Activated CD8-positive, alpha-beta T cell treated with anti-CD3 and anti-CD28 coated beads, Interleukin-2, amount 10 ng/mL, durations not matched to agents 7 days and 5 days (primary cell): ENCODE results near the gene SMIM26. TPM values are rescaled to one million over a fixed set of nuclear protein-coding genes. Genes with fewer than 3 reads are reported as not detected.

Source experiments
- ATAC-seq: fragments of 150-1000 bp; cut with Tn5 transposase; one replicate; pipeline ENCODE4 v1.10.0; 2021; ENCODE audit warnings: moderate library complexity
- CTCF ChIA-PET: fragments of 350-600 bp; sonication (Branson Sonifier 250); formaldehyde crosslinking; loops from one replicate; lab custom pipeline; 2021; ENCODE audit warnings: antibody characterized with exemption; lab: Charles Lee
- POLR2A ChIA-PET: fragments of 350-600 bp; sonication (Branson Sonifier 250); formaldehyde crosslinking; loops from one replicate; lab custom pipeline; 2021; ENCODE audit warnings: antibody characterized with exemption; lab: Charles Lee
- DNase-seq: peaks from one replicate; pipeline ENCODE4 v3.0.0-alpha.2; 2020
- H3K27ac Mint-ChIP-seq: one replicate; pipeline ENCODE4 v1.8.0; 2021; ENCODE audit warnings: mild to moderate bottlenecking, mixed read lengths
- H3K27me3 Mint-ChIP-seq: one replicate; pipeline ENCODE4 v1.8.0; 2021; ENCODE audit warnings: low read depth, mixed read lengths
- H3K36me3 Mint-ChIP-seq: one replicate; pipeline ENCODE4 v1.8.0; 2021; ENCODE audit warnings: low read depth, mixed read lengths
- H3K4me1 Mint-ChIP-seq: one replicate; pipeline ENCODE4 v1.8.0; 2021; ENCODE audit warnings: low read depth, mixed read lengths
- H3K4me3 Mint-ChIP-seq: one replicate; pipeline ENCODE4 v1.8.0; 2021; ENCODE audit warnings: mild to moderate bottlenecking, mixed read lengths
- H3K9me3 Mint-ChIP-seq: one replicate; pipeline ENCODE4 v1.8.0; 2022; ENCODE audit warnings: mixed read lengths; ENCODE audit not compliant: insufficient read depth
- total RNA-seq, 2 experiments: library from RNA; stranded (reverse); gene quantifications; one replicate each; pipeline ENCODE4 v1.2.3, GENCODE V29; 2021

Gene SMIM26
- total RNA-seq, 2 experiments from 2014 or later, result 41.9 to 51.0 TPM

GRCh38 chr20:18541741-18542140, 25.5 kb upstream of the SMIM26 start:
- no peaks in the 10 kb centered on the region for H3K4me1 Mint-ChIP-seq
- no peak for DNase-seq
- H3K9me3 Mint-ChIP-seq, result no peaks in the 10 kb centered on the region
- ChIA-PET CTCF (no interaction called here), POLR2A (no interaction called here)
- H3K27ac Mint-ChIP-seq, result no peak overlapping the region
- H3K27me3 Mint-ChIP-seq, result no peaks in the 10 kb centered on the region
- no peak for ATAC-seq
- no peak overlapping the region for H3K4me3 Mint-ChIP-seq
- peaks cover 52% of the 10 kb centered on the region for H3K36me3 Mint-ChIP-seq

DNA sequence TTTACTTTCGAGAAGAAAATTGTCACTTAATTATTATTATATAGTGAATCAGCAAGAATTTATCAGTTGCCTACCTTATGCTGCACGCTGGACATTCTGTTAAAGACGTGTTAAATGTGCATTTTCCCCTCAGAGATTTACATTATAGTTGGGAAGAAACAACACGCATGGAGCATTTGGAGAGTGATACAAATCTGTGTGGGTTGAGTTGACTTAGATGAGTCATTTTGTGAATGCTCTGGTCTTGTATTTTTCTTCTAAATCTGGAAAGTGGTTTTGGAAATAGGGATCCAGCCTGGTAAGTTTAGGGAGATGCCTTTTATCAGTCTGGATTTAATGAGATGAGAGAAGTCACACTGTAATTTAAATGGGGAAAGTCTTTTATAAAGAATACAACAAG, 24.0 kb upstream of the SMIM26 start:
- H3K27me3 Mint-ChIP-seq, result no peaks in the 10 kb centered on the region
- H3K27ac Mint-ChIP-seq, result no peak overlapping the region
- ChIA-PET CTCF (no interaction called here), POLR2A (no interaction called here)
- H3K4me3 Mint-ChIP-seq, result no peak overlapping the region
- H3K9me3 Mint-ChIP-seq, result no peaks in the 10 kb centered on the region
- no peak for DNase-seq
- no peak for ATAC-seq
- no peaks in the 10 kb centered on the region for H3K4me1 Mint-ChIP-seq
- H3K36me3 Mint-ChIP-seq, result peaks cover 50% of the 10 kb centered on the region

GRCh38 chr20:18543932-18544331, 23.3 kb upstream of the SMIM26 start:
- H3K4me1 Mint-ChIP-seq, result no peaks in the 10 kb centered on the region
- H3K9me3 Mint-ChIP-seq, result no peaks in the 10 kb centered on the region
- no peak overlapping the region for H3K4me3 Mint-ChIP-seq
- no peak for ATAC-seq
- DNase-seq, result no peak
- no peak overlapping the region for H3K27ac Mint-ChIP-seq
- no peaks in the 10 kb centered on the region for H3K27me3 Mint-ChIP-seq
- peaks cover 50% of the 10 kb centered on the region for H3K36me3 Mint-ChIP-seq
- CTCF ChIA-PET, result no interaction called here
- POLR2A ChIA-PET, result no interaction called here

- no peak for DNase-seq
- Mint-ChIP-seq H3K27ac (no peak overlapping the region), H3K36me3 (peaks cover 47% of the 10 kb centered on the region), H3K9me3 (no peaks in the 10 kb centered on the region), H3K4me1 (no peaks in the 10 kb centered on the region), H3K27me3 (no peaks in the 10 kb centered on the region), H3K4me3 (no peak overlapping the region)
- ChIA-PET CTCF (interaction anchor here (1.0 kb wide), 1 partner anchor 9 kb away, joined by 3 read pairs; no protein-coding TSS in a partner anchor), POLR2A (no interaction called here)
- ATAC-seq, result no peak
These were observed 21.7 kb upstream of the SMIM26 start for GRCh38 chr20:18545566-18545965.

DNA sequence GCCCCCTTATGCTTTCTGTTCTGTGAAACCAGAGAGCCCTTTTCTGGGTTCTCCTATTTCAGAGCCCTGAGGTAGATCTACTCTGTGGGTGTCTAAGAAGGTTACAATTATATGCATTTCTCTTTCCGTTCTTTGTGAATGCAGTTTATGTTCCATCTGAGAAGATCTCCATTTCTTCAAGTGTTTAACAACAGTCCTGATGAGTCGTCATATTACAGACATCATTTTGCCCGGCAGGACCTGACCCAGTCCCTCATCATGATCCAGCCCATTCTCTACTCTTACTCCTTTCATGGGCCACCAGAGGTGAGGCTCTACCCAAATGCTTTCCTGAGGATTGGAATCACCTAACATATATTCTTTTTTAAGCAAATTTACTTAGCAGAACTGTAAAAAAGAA, 18.8 kb upstream of the SMIM26 start:
- CTCF ChIA-PET, result no interaction called here
- Mint-ChIP-seq H3K4me3 (no peak overlapping the region), H3K27me3 (no peaks in the 10 kb centered on the region), H3K27ac (no peak overlapping the region), H3K9me3 (no peaks in the 10 kb centered on the region), H3K36me3 (peaks cover 46% of the 10 kb centered on the region), H3K4me1 (no peaks in the 10 kb centered on the region)
- DNase-seq, result no peak
- POLR2A ChIA-PET, result no interaction called here
- no peak for ATAC-seq

GRCh38 chr20:18553746-18554145, 13.5 kb upstream of the SMIM26 start:
- DNase-seq, result no peak
- no peak overlapping the region for H3K4me3 Mint-ChIP-seq
- POLR2A ChIA-PET, result no interaction called here
- H3K36me3 Mint-ChIP-seq, result peaks cover 50% of the 10 kb centered on the region
- CTCF ChIA-PET, result no interaction called here
- no peak for ATAC-seq
- no peak overlapping the region for H3K27ac Mint-ChIP-seq
- H3K27me3 Mint-ChIP-seq, result no peaks in the 10 kb centered on the region
- H3K9me3 Mint-ChIP-seq, result no peaks in the 10 kb centered on the region
- H3K4me1 Mint-ChIP-seq, result no peaks in the 10 kb centered on the region

GRCh38 chr20:18567739-18568091, 483 bp downstream of the SMIM26 start:
- no peaks in the 10 kb centered on the region for H3K27me3 Mint-ChIP-seq
- H3K36me3 Mint-ChIP-seq, result peaks cover 40% of the 10 kb centered on the region
- peak; percentile 18 for ATAC-seq
- ChIA-PET CTCF (no interaction called here), POLR2A (interaction anchor here (1.4 to 2.1 kb wide), 2 partner anchors 15 to 61 kb away, joined by 4 to 7 read pairs; partner anchors contain the start of gene SEC23B)
- H3K4me3 Mint-ChIP-seq, result peak overlapping the region; percentile 95
- no peak for DNase-seq
- peak overlapping the region; percentile 97 for H3K27ac Mint-ChIP-seq
- peaks cover 16% of the 10 kb centered on the region for H3K4me1 Mint-ChIP-seq
- H3K9me3 Mint-ChIP-seq, result no peaks in the 10 kb centered on the region

GRCh38 chr20:18571009-18571408, 3.8 kb downstream of the SMIM26 start:
- no peaks in the 10 kb centered on the region for H3K27me3 Mint-ChIP-seq
- no peak overlapping the region for H3K4me3 Mint-ChIP-seq
- POLR2A ChIA-PET, result no interaction called here
- DNase-seq (no peak), ATAC-seq (no peak)
- H3K27ac Mint-ChIP-seq, result no peak overlapping the region
- peaks cover 15% of the 10 kb centered on the region for H3K4me1 Mint-ChIP-seq
- H3K9me3 Mint-ChIP-seq, result no peaks in the 10 kb centered on the region
- CTCF ChIA-PET, result interaction anchor here (1.4 kb wide), 1 partner anchor 18 kb away, joined by 4 read pairs; no protein-coding TSS in a partner anchor
- peaks cover 35% of the 10 kb centered on the region for H3K36me3 Mint-ChIP-seq

DNA sequence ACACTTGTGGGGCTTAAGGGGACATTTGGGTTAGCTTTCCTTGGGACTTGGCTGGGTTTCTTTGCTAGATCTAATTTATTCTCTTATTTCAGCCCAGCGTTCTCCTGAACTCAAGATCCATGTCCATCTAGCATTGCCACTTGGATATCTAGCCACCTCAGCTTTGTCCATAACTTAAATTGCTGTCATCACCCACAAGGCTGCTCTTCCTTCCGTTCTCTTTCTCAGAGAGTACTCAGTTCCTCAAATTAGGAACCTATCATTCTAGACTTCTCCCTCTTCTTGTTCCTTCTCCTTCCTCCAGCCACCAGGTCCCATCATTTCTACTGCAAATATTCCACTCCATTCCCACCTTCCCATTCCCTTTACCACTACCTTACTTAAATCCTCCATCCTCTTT, 4.3 kb downstream of the SMIM26 start:
- Mint-ChIP-seq H3K27me3 (no peaks in the 10 kb centered on the region), H3K36me3 (peaks cover 35% of the 10 kb centered on the region), H3K4me1 (peaks cover 12% of the 10 kb centered on the region), H3K4me3 (no peak overlapping the region), H3K9me3 (no peaks in the 10 kb centered on the region), H3K27ac (no peak overlapping the region)
- ChIA-PET POLR2A (interaction anchor here (1.1 kb wide), 1 partner anchor 1481 kb away, joined by 3 read pairs; the partner anchor contains the start of genes CFAP61 and CRNKL1), CTCF (interaction anchor here (1.4 kb wide), 1 partner anchor 17 kb away, joined by 4 read pairs; no protein-coding TSS in a partner anchor)
- ATAC-seq, result no peak
- DNase-seq, result no peak

- Mint-ChIP-seq H3K36me3 (no peaks in the 10 kb centered on the region), H3K27ac (no peak overlapping the region), H3K4me3 (no peak overlapping the region), H3K4me1 (peaks cover 5% of the 10 kb centered on the region), H3K27me3 (peaks cover 3% of the 10 kb centered on the region), H3K9me3 (no peaks in the 10 kb centered on the region)
- DNase-seq (no peak), ATAC-seq (no peak)
- ChIA-PET POLR2A (no interaction called here), CTCF (interaction anchor here (1.0 kb wide), 1 partner anchor 11 kb away, joined by 4 read pairs; no protein-coding TSS in a partner anchor)
These were observed 10.7 kb downstream of the SMIM26 start for GRCh38 chr20:18577942-18578341.

DNA sequence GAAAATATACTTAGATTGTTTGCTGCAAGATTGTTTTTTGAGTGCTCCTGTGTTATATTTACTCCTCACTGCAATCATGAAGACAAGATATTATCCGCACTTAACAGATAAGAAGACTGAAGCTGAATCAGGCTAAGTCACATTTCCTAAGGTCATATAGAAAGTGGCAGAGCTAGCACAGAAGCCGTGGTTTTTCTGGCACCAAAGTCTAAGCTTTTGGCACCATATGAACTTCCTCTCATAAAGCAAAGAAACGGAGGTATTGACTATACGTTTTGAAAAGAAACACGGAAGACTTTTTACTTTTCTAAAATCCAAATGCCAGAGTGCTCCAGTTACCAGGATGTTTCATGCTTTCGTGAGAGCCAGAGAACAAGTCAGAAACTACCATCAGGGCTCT, 11.3 kb downstream of the SMIM26 start:
- no peaks in the 10 kb centered on the region for H3K9me3 Mint-ChIP-seq
- H3K36me3 Mint-ChIP-seq, result no peaks in the 10 kb centered on the region
- peaks cover 3% of the 10 kb centered on the region for H3K27me3 Mint-ChIP-seq
- peaks cover 5% of the 10 kb centered on the region for H3K4me1 Mint-ChIP-seq
- POLR2A ChIA-PET, result interaction anchor here (0.6 kb wide), 1 partner anchor 10 kb away, joined by 3 read pairs; no protein-coding TSS in a partner anchor
- CTCF ChIA-PET, result interaction anchor here (1.0 to 1.4 kb wide), 2 partner anchors 10 to 63 kb away, joined by 3 to 4 read pairs; no protein-coding TSS in a partner anchor
- DNase-seq (no peak), ATAC-seq (no peak)
- no peak overlapping the region for H3K27ac Mint-ChIP-seq
- no peak overlapping the region for H3K4me3 Mint-ChIP-seq

DNA sequence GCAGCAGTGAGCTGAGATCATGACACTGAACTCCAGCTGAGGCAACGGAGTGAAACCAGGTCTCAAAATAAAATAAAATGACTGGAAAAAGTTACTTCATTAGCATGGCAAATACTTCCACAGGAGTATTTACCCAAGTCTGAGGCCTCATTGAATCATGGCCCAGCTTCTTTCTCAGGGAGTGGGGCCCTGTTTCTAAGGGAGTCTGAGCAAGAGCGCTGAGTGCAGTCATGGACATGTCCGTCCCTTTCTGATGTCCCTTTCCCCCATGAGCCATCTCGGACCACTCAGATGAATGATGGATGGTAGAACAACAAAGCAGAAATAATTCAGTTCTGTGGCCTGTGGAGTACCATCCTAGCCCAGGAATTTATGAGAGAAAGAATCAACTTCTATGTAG, 12.8 kb downstream of the SMIM26 start:
- DNase-seq, result no peak
- ChIA-PET CTCF (interaction anchor here (0.9 to 1.4 kb wide), 2 partner anchors 9 to 65 kb away, joined by 3 read pairs; no protein-coding TSS in a partner anchor), POLR2A (interaction anchor here (0.9 kb wide), 1 partner anchor 9 kb away, joined by 4 read pairs; no protein-coding TSS in a partner anchor)
- no peak for ATAC-seq
- H3K9me3 Mint-ChIP-seq, result no peaks in the 10 kb centered on the region
- no peak overlapping the region for H3K4me3 Mint-ChIP-seq
- no peak overlapping the region for H3K27ac Mint-ChIP-seq
- peaks cover 5% of the 10 kb centered on the region for H3K4me1 Mint-ChIP-seq
- no peaks in the 10 kb centered on the region for H3K36me3 Mint-ChIP-seq
- H3K27me3 Mint-ChIP-seq, result peaks cover 8% of the 10 kb centered on the region
